ENCODE results near the gene DNM3. TPM values are rescaled to one million over a fixed set of nuclear protein-coding genes. Genes with fewer than 3 reads are reported as not detected.

DNM3 gene
- total RNA-seq, 1 donor, result 0.72 TPM

- no peaks in the 10 kb centered on the region for H3K36me3 ChIP-seq (ENCODE audit: insufficient read depth, low read length)
- H3K9me3 ChIP-seq (ENCODE audit: low read depth, low read length), result no peaks in the 10 kb centered on the region
- H3K4me2 ChIP-seq (ENCODE audit: insufficient read depth, low read length), result peak overlapping the region; percentile 33
- TF ChIP-seq, protein P1, sequence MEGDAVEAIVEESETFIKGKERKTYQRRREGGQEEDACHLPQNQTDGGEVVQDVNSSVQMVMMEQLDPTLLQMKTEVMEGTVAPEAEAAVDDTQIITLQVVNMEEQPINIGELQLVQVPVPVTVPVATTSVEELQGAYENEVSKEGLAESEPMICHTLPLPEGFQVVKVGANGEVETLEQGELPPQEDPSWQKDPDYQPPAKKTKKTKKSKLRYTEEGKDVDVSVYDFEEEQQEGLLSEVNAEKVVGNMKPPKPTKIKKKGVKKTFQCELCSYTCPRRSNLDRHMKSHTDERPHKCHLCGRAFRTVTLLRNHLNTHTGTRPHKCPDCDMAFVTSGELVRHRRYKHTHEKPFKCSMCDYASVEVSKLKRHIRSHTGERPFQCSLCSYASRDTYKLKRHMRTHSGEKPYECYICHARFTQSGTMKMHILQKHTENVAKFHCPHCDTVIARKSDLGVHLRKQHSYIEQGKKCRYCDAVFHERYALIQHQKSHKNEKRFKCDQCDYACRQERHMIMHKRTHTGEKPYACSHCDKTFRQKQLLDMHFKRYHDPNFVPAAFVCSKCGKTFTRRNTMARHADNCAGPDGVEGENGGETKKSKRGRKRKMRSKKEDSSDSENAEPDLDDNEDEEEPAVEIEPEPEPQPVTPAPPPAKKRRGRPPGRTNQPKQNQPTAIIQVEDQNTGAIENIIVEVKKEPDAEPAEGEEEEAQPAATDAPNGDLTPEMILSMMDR (IDR thresholded peaks at IDR 0.05; ENCODE audit: extremely low read depth, low read depth, low read length), result no peak
- no peak overlapping the region for H3K4me3 ChIP-seq (ENCODE audit: insufficient read depth, low read length)
- DNase-seq (ENCODE audit: insufficient read length, low spot score, missing footprints), result no peak
- no peak overlapping the region for H3K27ac ChIP-seq (ENCODE audit: low read depth, low read length)
- no peak overlapping the region for H2AFZ ChIP-seq (ENCODE audit: low read length)
- no peaks in the 10 kb centered on the region for H3K27me3 ChIP-seq (ENCODE audit: insufficient read depth, low read length)
- no peaks in the 10 kb centered on the region for H4K20me1 ChIP-seq (ENCODE audit: insufficient read depth, low read length)
- peaks cover 37% of the 10 kb centered on the region for H3K4me1 ChIP-seq (ENCODE audit: insufficient read depth, low read length)
- H3K79me2 ChIP-seq (ENCODE audit: insufficient read depth, low read length), result no peaks in the 10 kb centered on the region
Measured at GRCh38 chr1:172352435-172352834, 511.1 kb downstream of the DNM3 start.

GRCh38 chr1:172354291-172355274 is 513.3 kb downstream of the DNM3 start:
- Histone ChIP-seq H3K36me3 (ENCODE audit: insufficient read depth, low read length) (no peaks in the 10 kb centered on the region), H3K79me2 (ENCODE audit: insufficient read depth, low read length) (no peaks in the 10 kb centered on the region), H3K4me2 (ENCODE audit: insufficient read depth, low read length) (peak overlapping the region; percentile 14), H2AFZ (ENCODE audit: low read length) (no peak overlapping the region), H4K20me1 (ENCODE audit: insufficient read depth, low read length) (no peaks in the 10 kb centered on the region), H3K9me3 (ENCODE audit: low read depth, low read length) (no peaks in the 10 kb centered on the region), H3K27me3 (ENCODE audit: insufficient read depth, low read length) (no peaks in the 10 kb centered on the region), H3K27ac (ENCODE audit: low read depth, low read length) (no peak overlapping the region), H3K4me1 (ENCODE audit: insufficient read depth, low read length) (peaks cover 58% of the 10 kb centered on the region), H3K4me3 (ENCODE audit: insufficient read depth, low read length) (no peak overlapping the region)
- TF ChIP-seq, protein P1 (IDR thresholded peaks at IDR 0.05; ENCODE audit: extremely low read depth, low read depth, low read length), result no peak
- peak; percentile 51 for DNase-seq (ENCODE audit: insufficient read length, low spot score, missing footprints)

DNA sequence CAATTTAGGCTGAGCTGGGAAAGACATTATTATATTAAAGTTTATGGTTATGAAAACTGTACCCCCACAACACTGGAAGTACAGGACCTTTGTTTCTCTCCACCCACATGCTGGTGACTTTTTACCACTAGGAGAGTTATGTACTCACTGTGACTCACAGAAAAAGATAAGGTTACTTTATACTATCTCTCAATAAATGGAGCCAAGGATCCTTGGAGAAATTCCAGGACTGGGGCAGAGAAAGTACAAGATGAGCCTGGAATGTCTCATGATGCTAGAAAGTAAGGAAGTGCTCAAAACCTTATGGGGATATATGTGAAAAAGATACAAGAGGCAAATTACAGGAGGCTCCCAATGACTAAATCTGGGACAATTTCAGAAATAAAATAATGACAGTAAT is 515.3 kb downstream of the DNM3 start:
- peak overlapping the region; percentile 14 for H3K4me2 ChIP-seq (ENCODE audit: insufficient read depth, low read length)
- H3K79me2 ChIP-seq (ENCODE audit: insufficient read depth, low read length), result no peaks in the 10 kb centered on the region
- peak; percentile 14 for DNase-seq (ENCODE audit: insufficient read length, low spot score, missing footprints)
- no peaks in the 10 kb centered on the region for H4K20me1 ChIP-seq (ENCODE audit: insufficient read depth, low read length)
- H3K9me3 ChIP-seq (ENCODE audit: low read depth, low read length), result no peaks in the 10 kb centered on the region
- H3K4me1 ChIP-seq (ENCODE audit: insufficient read depth, low read length), result peaks cover 61% of the 10 kb centered on the region
- peak overlapping the region; percentile 9 for H3K27ac ChIP-seq (ENCODE audit: low read depth, low read length)
- TF ChIP-seq, protein P1 (IDR thresholded peaks at IDR 0.05; ENCODE audit: extremely low read depth, low read depth, low read length), result no peak
- no peaks in the 10 kb centered on the region for H3K27me3 ChIP-seq (ENCODE audit: insufficient read depth, low read length)
- H3K36me3 ChIP-seq (ENCODE audit: insufficient read depth, low read length), result no peaks in the 10 kb centered on the region
- H3K4me3 ChIP-seq (ENCODE audit: insufficient read depth, low read length), result no peak overlapping the region
- no peak overlapping the region for H2AFZ ChIP-seq (ENCODE audit: low read length)

GRCh38 chr1:172357753-172358385 is 516.6 kb downstream of the DNM3 start:
- Histone ChIP-seq H4K20me1 (ENCODE audit: insufficient read depth, low read length) (no peaks in the 10 kb centered on the region), H3K9me3 (ENCODE audit: low read depth, low read length) (no peaks in the 10 kb centered on the region), H3K27ac (ENCODE audit: low read depth, low read length) (peak overlapping the region; percentile 95), H2AFZ (ENCODE audit: low read length) (peak overlapping the region; percentile 53), H3K27me3 (ENCODE audit: insufficient read depth, low read length) (no peaks in the 10 kb centered on the region), H3K36me3 (ENCODE audit: insufficient read depth, low read length) (no peaks in the 10 kb centered on the region), H3K4me3 (ENCODE audit: insufficient read depth, low read length) (peak overlapping the region; percentile 41), H3K4me1 (ENCODE audit: insufficient read depth, low read length) (peaks cover 48% of the 10 kb centered on the region), H3K79me2 (ENCODE audit: insufficient read depth, low read length) (no peaks in the 10 kb centered on the region), H3K4me2 (ENCODE audit: insufficient read depth, low read length) (peak overlapping the region; percentile 84)
- DNase-seq (ENCODE audit: insufficient read length, low spot score, missing footprints), result no peak
- TF ChIP-seq, protein P1 (IDR thresholded peaks at IDR 0.05; ENCODE audit: extremely low read depth, low read depth, low read length), result no peak

Measured in osteoblast (primary cell).